GM12878 (cell line): ENCODE measurements around the gene HK1.

Source experiments
- CREB1 ChIP-seq: IDR thresholded peaks from 2 replicates; pipeline ENCODE4 v1.6.1; 2012; ENCODE audit warnings: low read depth, mild to moderate bottlenecking, inconsistent platforms
- FOS ChIP-seq: IDR thresholded peaks from 3 replicates; pipeline ENCODE4 v1.6.1; 2011; ENCODE audit warnings: borderline replicate concordance; ENCODE audit not compliant: insufficient read length; ENCODE audit errors: extremely low read depth
- NBN ChIP-seq: fragments of 450-650 bp; IDR thresholded peaks from 2 replicates; pipeline ENCODE4 v1.6.1; 2016
- POLR2A ChIP-seq: IDR thresholded peaks from 2 replicates; pipeline ENCODE4 v1.6.1; 2011; ENCODE audit warnings: low read depth, mild to moderate bottlenecking, low read length
- RUNX3 ChIP-seq: IDR thresholded peaks from 2 replicates; pipeline ENCODE4 v1.6.1; 2012; ENCODE audit warnings: low read length, inconsistent platforms
- SREBF2 ChIP-seq: IDR thresholded peaks from 2 replicates; pipeline ENCODE4 v1.6.1; 2012; ENCODE audit warnings: mild to moderate bottlenecking, low read length
- TCF7 ChIP-seq: IDR thresholded peaks from 2 replicates; pipeline ENCODE4 v1.6.1; 2014; ENCODE audit warnings: antibody characterized with exemption, borderline replicate concordance
- ZBTB4 ChIP-seq: fragments of 450-650 bp; formaldehyde crosslinking; IDR thresholded peaks from 2 replicates; pipeline ENCODE4 v1.4.0; 2022; ENCODE audit warnings: mild to moderate bottlenecking, moderate library complexity

- TF ChIP-seq TCF7, result no peak
- no peak for TF ChIP-seq RUNX3
- no peak for TF ChIP-seq CREB1
- TF ChIP-seq SREBF2, result no peak
- no peak for TF ChIP-seq ZBTB4 (CRISPR knock-in tag)
- TF ChIP-seq FOS, result no peak
- TF ChIP-seq POLR2A, result no peak
- no peak for TF ChIP-seq NBN
Measured at GRCh38 chr10:69311309-69311708, 33.0 kb downstream of the HK1 start.
